GM23338 (cell line): ENCODE measurements around the gene PRPF19. TPM values are rescaled to one million over a fixed set of nuclear protein-coding genes. Genes with fewer than 3 reads are reported as not detected.

Experiments
- ATAC-seq: fragments of 200-7000 bp; cut with Tn5 transposase; 3 replicates; pipeline ENCODE4 v1.9.1; 2020
- DNase-seq: peaks from one replicate; pipeline ENCODE4 v3.0.0-alpha.2; 2015; ENCODE audit warnings: low spot score
- H2AFZ ChIP-seq: fragments of 200-600 bp; sonication (generic); 2 replicates; pipeline ENCODE4 v1.8.0; 2016; ENCODE audit warnings: antibody characterized with exemption, mild to moderate bottlenecking, moderate library complexity
- H3F3A ChIP-seq: fragments of 200-600 bp; sonication (generic); replicated peaks from 2 replicates; pipeline ENCODE4 v1.8.0; 2017; ENCODE audit warnings: antibody characterized with exemption, mixed run types, low read depth
- H3K27ac ChIP-seq: fragments of 200-600 bp; sonication (generic); 2 replicates; pipeline ENCODE4 v1.6.1; 2016; ENCODE audit warnings: low read depth
- H3K27me3 ChIP-seq: fragments of 200-600 bp; sonication (generic); 2 replicates; pipeline ENCODE4 v1.8.0; 2016; ENCODE audit warnings: mild to moderate bottlenecking, mixed run types, moderate library complexity; ENCODE audit not compliant: insufficient read depth
- H3K36me3 ChIP-seq: fragments of 200-600 bp; sonication (generic); 2 replicates; pipeline ENCODE4 v1.8.0; 2016; ENCODE audit warnings: mild to moderate bottlenecking; ENCODE audit not compliant: insufficient read depth
- H3K4me1 ChIP-seq: fragments of 200-600 bp; sonication (generic); 2 replicates; pipeline ENCODE4 v1.8.0; 2016; ENCODE audit warnings: mild to moderate bottlenecking, moderate library complexity; ENCODE audit not compliant: insufficient read depth
- H3K4me2 ChIP-seq: fragments of 200-600 bp; sonication (generic); 2 replicates; pipeline ENCODE4 v1.7.1; 2017; ENCODE audit warnings: mixed run types
- H3K4me3 ChIP-seq: fragments of 200-600 bp; sonication (generic); 2 replicates; pipeline ENCODE4 v1.6.1; 2016; ENCODE audit warnings: mixed run types
- H3K79me2 ChIP-seq: fragments of 200-600 bp; sonication (generic); replicated peaks from 2 replicates; pipeline ENCODE4 v1.8.0; 2017; ENCODE audit warnings: mild to moderate bottlenecking; ENCODE audit not compliant: insufficient read depth
- H3K9me2 ChIP-seq: fragments of 200-600 bp; sonication (generic); 2 replicates; pipeline ENCODE4 v1.8.0; 2017; ENCODE audit not compliant: insufficient read depth
- H4K20me1 ChIP-seq: fragments of 200-600 bp; sonication (generic); replicated peaks from 2 replicates; pipeline ENCODE4 v1.8.0; 2017; ENCODE audit warnings: mild to moderate bottlenecking; ENCODE audit not compliant: insufficient read depth
- H3K27ac Mint-ChIP-seq: 2 replicates; pipeline ENCODE4 v1.8.0; 2020; ENCODE audit warnings: inconsistent platforms, mild to moderate bottlenecking, moderate library complexity, mixed read lengths
- H3K27me3 Mint-ChIP-seq: 3 replicates; pipeline ENCODE4 v1.8.0; 2022; ENCODE audit warnings: low read depth, mild to moderate bottlenecking, moderate library complexity, mixed read lengths, inconsistent platforms; ENCODE audit not compliant: insufficient read depth, poor library complexity
- H3K36me3 Mint-ChIP-seq: 3 replicates; pipeline ENCODE4 v1.8.0; 2021; ENCODE audit warnings: low read depth, mild to moderate bottlenecking, inconsistent platforms, moderate library complexity, mixed read lengths
- H3K4me1 Mint-ChIP-seq: 3 replicates; pipeline ENCODE4 v1.8.0; 2020; ENCODE audit warnings: mild to moderate bottlenecking, inconsistent platforms, mixed read lengths
- H3K4me3 Mint-ChIP-seq: 3 replicates; pipeline ENCODE4 v1.8.0; 2021; ENCODE audit warnings: moderate library complexity, mild to moderate bottlenecking, inconsistent platforms, mixed read lengths
- H3K9me3 Mint-ChIP-seq: 3 replicates; pipeline ENCODE4 v1.8.0; 2020; ENCODE audit warnings: moderate library complexity, mild to moderate bottlenecking, inconsistent platforms, mixed read lengths
- EZH2 ChIP-seq: fragments of 200-600 bp; sonication (generic); IDR thresholded peaks from one replicate; pipeline ENCODE4 v1.8.0; 2017; ENCODE audit warnings: antibody characterized with exemption, mild to moderate bottlenecking, low read depth; ENCODE audit not compliant: unreplicated experiment
- EZH2phosphoT487 ChIP-seq: fragments of 200-600 bp; sonication (generic); IDR thresholded peaks from one replicate; pipeline ENCODE4 v1.8.1; 2018; ENCODE audit warnings: antibody characterized with exemption; ENCODE audit not compliant: unreplicated experiment
- JUNB ChIP-seq: IDR thresholded peaks from one replicate; pipeline ENCODE4 v1.6.1; 2016; ENCODE audit warnings: antibody characterized with exemption; ENCODE audit not compliant: unreplicated experiment
- NANOG ChIP-seq: IDR thresholded peaks from 2 replicates; pipeline ENCODE4 v1.6.1; 2016; ENCODE audit warnings: antibody characterized with exemption, borderline replicate concordance
- POLR2AphosphoS5 ChIP-seq: IDR thresholded peaks from 2 replicates; pipeline ENCODE4 v1.6.1; 2016; ENCODE audit warnings: antibody characterized with exemption, low read depth
- polyA plus RNA-seq: library from polyadenylated mRNA; unstranded; fragments of >200 nt; fragmentation: Nextera tagmentation; extraction: Ambion mirVana; gene quantifications from 2 replicates; pipeline ENCODE4 v1.2.1, GENCODE V29; 2016
- total RNA-seq: library from RNA; depleted of rRNA; stranded (reverse); fragments of >200 nt; shearing (Covaris generic); gene quantifications from 2 replicates; pipeline ENCODE4 v1.2.3, GENCODE V29; 2014
- TF ChIP-seq, protein P1 (sequence below): IDR thresholded peaks from 2 replicates; pipeline ENCODE4 v1.6.1; 2016; ENCODE audit warnings: antibody characterized with exemption
- TF ChIP-seq, protein P2 (sequence below): fragments of 250-450 bp; sonication (Bioruptor Pico); IDR thresholded peaks from 2 replicates; pipeline ENCODE4 v1.5.0; 2020; ENCODE audit warnings: mild to moderate bottlenecking, moderate library complexity

The PRPF19 gene
- total and polyA plus RNA-seq, 2 experiments from 2014 or later: 153 to 161 TPM

DNA sequence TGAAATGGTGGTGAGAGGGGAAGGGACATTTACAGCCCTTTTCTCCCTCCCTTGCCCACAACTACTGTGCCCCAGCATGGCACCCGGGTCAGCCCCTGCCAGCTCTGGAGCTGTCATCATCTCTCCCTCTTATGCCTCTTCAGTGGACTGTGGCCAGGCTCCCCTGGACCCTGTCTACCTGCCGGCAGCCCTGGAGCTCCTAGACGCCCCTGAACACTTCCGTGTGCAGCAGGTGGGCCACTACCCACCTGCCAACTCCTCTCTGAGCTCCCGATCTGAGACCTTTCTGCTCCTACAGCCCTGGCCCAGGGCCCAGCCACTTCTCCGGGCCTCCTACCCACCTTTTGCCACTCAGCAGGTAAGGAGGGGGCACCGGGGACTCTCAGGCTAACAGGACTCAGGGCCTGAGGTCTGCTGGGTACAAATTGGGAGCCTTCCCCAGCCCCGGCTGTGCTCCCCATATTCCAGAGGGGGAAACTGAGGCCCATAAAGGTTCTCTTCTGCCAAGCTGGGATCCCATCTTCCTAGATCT lies 20.7 kb upstream of the PRPF19 start (continued):
- TF ChIP-seq, protein P1, sequence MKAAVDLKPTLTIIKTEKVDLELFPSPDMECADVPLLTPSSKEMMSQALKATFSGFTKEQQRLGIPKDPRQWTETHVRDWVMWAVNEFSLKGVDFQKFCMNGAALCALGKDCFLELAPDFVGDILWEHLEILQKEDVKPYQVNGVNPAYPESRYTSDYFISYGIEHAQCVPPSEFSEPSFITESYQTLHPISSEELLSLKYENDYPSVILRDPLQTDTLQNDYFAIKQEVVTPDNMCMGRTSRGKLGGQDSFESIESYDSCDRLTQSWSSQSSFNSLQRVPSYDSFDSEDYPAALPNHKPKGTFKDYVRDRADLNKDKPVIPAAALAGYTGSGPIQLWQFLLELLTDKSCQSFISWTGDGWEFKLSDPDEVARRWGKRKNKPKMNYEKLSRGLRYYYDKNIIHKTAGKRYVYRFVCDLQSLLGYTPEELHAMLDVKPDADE: no peak

DNA sequence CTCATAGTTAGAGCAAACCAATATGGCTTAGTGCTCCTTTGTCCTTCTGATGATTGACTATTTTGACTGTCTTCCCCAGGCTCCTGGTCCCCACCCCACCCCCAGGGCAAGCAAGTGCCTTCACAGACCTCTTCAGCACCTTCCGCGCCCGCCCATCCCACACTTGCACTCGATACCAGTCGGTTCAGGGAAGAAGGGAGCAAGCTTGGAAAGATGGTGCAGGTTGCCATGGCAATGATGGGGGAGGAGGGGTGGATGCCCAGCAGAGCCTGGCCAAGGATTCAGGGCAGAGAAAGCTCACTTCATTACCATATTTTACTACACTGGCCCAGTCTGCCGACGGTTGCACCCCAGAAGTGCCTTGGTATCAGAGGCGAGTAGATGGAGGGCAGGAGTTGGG lies 20.1 kb upstream of the PRPF19 start:
- Mint-ChIP-seq H3K4me3 (no peak overlapping the region), H3K36me3 (peaks cover 52% of the 10 kb centered on the region)

More for the DNA sequence above, 20.1 kb upstream of the PRPF19 start:
- no peak overlapping the region for H3K4me2 ChIP-seq
- Mint-ChIP-seq H3K27ac (no peak overlapping the region), H3K27me3 (peaks cover 6% of the 10 kb centered on the region), H3K4me1 (peaks cover 20% of the 10 kb centered on the region), H3K9me3 (no peaks in the 10 kb centered on the region; the same call in 2 of the 3 replicates)
- H3K9me2 ChIP-seq: no peaks in the 10 kb centered on the region
- H2AFZ ChIP-seq: no peak overlapping the region
- no peaks in the 10 kb centered on the region for H3K79me2 ChIP-seq
- H3K4me1 ChIP-seq: peaks cover 6% of the 10 kb centered on the region
- H3K4me3 ChIP-seq: no peak overlapping the region
- H3K36me3 ChIP-seq: 0 out of 2 replicates have a peak, but pooled peaks cover 6% of the 10 kb centered on the region
- H4K20me1 ChIP-seq: peaks cover 11% of the 10 kb centered on the region; the same call in 1 of the 2 replicates
- H3K27me3 ChIP-seq: peaks cover 10% of the 10 kb centered on the region; the same call in 1 of the 2 replicates
- no peaks in the 10 kb centered on the region for H3F3A ChIP-seq
- H3K27ac ChIP-seq: no peak overlapping the region
- no peak for ATAC-seq
- no peak for TF ChIP-seq EZH2
- TF ChIP-seq POLR2AphosphoS5: no peak
- TF ChIP-seq, protein P2, sequence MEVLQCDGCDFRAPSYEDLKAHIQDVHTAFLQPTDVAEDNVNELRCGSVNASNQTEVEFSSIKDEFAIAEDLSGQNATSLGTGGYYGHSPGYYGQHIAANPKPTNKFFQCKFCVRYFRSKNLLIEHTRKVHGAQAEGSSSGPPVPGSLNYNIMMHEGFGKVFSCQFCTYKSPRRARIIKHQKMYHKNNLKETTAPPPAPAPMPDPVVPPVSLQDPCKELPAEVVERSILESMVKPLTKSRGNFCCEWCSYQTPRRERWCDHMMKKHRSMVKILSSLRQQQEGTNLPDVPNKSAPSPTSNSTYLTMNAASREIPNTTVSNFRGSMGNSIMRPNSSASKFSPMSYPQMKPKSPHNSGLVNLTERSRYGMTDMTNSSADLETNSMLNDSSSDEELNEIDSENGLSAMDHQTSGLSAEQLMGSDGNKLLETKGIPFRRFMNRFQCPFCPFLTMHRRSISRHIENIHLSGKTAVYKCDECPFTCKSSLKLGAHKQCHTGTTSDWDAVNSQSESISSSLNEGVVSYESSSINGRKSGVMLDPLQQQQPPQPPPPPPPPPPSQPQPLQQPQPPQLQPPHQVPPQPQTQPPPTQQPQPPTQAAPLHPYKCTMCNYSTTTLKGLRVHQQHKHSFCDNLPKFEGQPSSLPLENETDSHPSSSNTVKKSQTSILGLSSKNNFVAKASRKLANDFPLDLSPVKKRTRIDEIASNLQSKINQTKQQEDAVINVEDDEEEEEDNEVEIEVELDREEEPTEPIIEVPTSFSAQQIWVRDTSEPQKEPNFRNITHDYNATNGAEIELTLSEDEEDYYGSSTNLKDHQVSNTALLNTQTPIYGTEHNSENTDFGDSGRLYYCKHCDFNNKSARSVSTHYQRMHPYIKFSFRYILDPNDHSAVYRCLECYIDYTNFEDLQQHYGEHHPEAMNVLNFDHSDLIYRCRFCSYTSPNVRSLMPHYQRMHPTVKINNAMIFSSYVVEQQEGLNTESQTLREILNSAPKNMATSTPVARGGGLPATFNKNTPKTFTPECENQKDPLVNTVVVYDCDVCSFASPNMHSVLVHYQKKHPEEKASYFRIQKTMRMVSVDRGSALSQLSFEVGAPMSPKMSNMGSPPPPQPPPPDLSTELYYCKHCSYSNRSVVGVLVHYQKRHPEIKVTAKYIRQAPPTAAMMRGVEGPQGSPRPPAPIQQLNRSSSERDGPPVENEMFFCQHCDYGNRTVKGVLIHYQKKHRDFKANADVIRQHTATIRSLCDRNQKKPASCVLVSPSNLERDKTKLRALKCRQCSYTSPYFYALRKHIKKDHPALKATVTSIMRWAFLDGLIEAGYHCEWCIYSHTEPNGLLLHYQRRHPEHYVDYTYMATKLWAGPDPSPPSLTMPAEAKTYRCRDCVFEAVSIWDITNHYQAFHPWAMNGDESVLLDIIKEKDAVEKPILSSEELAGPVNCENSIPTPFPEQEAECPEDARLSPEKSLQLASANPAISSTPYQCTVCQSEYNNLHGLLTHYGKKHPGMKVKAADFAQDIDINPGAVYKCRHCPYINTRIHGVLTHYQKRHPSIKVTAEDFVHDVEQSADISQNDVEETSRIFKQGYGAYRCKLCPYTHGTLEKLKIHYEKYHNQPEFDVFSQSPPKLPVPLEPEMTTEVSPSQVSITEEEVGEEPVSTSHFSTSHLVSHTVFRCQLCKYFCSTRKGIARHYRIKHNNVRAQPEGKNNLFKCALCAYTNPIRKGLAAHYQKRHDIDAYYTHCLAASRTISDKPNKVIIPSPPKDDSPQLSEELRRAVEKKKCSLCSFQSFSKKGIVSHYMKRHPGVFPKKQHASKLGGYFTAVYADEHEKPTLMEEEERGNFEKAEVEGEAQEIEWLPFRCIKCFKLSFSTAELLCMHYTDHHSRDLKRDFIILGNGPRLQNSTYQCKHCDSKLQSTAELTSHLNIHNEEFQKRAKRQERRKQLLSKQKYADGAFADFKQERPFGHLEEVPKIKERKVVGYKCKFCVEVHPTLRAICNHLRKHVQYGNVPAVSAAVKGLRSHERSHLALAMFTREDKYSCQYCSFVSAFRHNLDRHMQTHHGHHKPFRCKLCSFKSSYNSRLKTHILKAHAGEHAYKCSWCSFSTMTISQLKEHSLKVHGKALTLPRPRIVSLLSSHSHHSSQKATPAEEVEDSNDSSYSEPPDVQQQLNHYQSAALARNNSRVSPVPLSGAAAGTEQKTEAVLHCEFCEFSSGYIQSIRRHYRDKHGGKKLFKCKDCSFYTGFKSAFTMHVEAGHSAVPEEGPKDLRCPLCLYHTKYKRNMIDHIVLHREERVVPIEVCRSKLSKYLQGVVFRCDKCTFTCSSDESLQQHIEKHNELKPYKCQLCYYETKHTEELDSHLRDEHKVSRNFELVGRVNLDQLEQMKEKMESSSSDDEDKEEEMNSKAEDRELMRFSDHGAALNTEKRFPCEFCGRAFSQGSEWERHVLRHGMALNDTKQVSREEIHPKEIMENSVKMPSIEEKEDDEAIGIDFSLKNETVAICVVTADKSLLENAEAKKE (CRISPR knock-in tag): no peak
- TF ChIP-seq JUNB: no peak
- TF ChIP-seq EZH2phosphoT487: no peak
- no peak for TF ChIP-seq NANOG
- no peak for DNase-seq
